Measurements from ENCODE around the gene FGF16. TPM values are rescaled to one million over a fixed set of nuclear protein-coding genes. Genes with fewer than 3 reads are reported as not detected.
A peak's percentile ranks its signal among the peaks of the same experiment; 100 is the strongest.

Gene FGF16
- total and polyA plus RNA-seq, 2 of the 8 experiments (the other 6 are each of a cell fraction or from before 2014, with no cell fraction given), result 0.50 to 1.4 TPM

- no peak overlapping the region for H4K5ac ChIP-seq (ENCODE audit: insufficient read length, low read depth, low read length)
- H3K4me1 ChIP-seq (replicated peaks in 1 of 4; ENCODE audit: control insufficient read depth in 3 of 4, insufficient read depth in 4 of 4, low read length in 3 of 4), result no peaks in the 10 kb centered on the region
- no peak overlapping the region for H3K56ac ChIP-seq (replicated peaks; ENCODE audit: insufficient read length, low read depth, low read length)
- H3K79me1 ChIP-seq (ENCODE audit: low read depth, low read length), result no peaks in the 10 kb centered on the region
- 13% methylated on average over 1 of the region's 1 CpG; no CpG with 5 or more reads in 1 of the 2 experiments for WGBS, 2 experiments (ENCODE audit: extremely low coverage in 1 of 2, insufficient coverage in 1 of 2, insufficient read length in 1 of 2, insufficient replicate concordance in 2 of 2, low coverage in 1 of 2, low lambda C conversion rate in 2 of 2, missing lambda C conversion rate in 1 of 2)
- H3K9ac ChIP-seq (replicated peaks in 1 of 4; ENCODE audit: extremely low read depth in 1 of 4, low read depth in 3 of 4, low read length in 3 of 4), result no peak overlapping the region
- H3K79me2 ChIP-seq (ENCODE audit: control insufficient read depth in 1 of 2, insufficient read depth in 2 of 2, low read length in 2 of 2), result no peaks in the 10 kb centered on the region
- TF ChIP-seq EZH2 (IDR thresholded peaks at IDR 0.05; ENCODE audit: low read depth, low read length, severe bottlenecking) (no peak), PHF8 (conservative IDR thresholded peaks at IDR 0.05; ENCODE audit: low read depth, low read length) (no peak), KDM4A (IDR thresholded peaks at IDR 0.05; ENCODE audit: low read depth, low read length, severe bottlenecking) (no peak), SP2 (IDR thresholded peaks at IDR 0.05; ENCODE audit: low read length) (no peak), RBBP5 (IDR thresholded peaks at IDR 0.05; ENCODE audit: borderline replicate concordance, low read depth, low read length) (no peak), CTCF (IDR thresholded peaks at IDR 0.05; ENCODE audit: control extremely low read depth in 1 of 3, insufficient read depth in 1 of 3, low read depth in 1 of 3, low read length in 3 of 3) (peak in 2 of 3 experiments; percentile 34 to 48; a peak in 3 of 4 replicates), EP300 (IDR thresholded peaks at IDR 0.05; ENCODE audit: borderline replicate concordance in 1 of 2, low read depth in 2 of 2, low read length in 2 of 2) (no peak), RAD21 (IDR thresholded peaks at IDR 0.05 in 1 of 2, conservative IDR thresholded peaks at IDR 0.05 in 1 of 2; ENCODE audit: low read depth in 2 of 2, low read length in 2 of 2) (peak; percentile 73 to 78)
- no peaks in the 10 kb centered on the region for H3K9me3 ChIP-seq (ENCODE audit: insufficient read depth in 2 of 2, low read depth in 1 of 2, low read length in 1 of 2)
- no peak overlapping the region for H3K27ac ChIP-seq (ENCODE audit: low read depth, low read length)
- POLR2A ChIA-PET (ENCODE audit: partially characterized antibody), result no interaction called here
- no peak overlapping the region for H3K4me2 ChIP-seq (ENCODE audit: insufficient read depth in 1 of 2, low read depth in 2 of 2, low read length in 2 of 2)
- H2AK5ac ChIP-seq (ENCODE audit: low read depth, low read length), result no peak overlapping the region
- H4K20me1 ChIP-seq (replicated peaks in 1 of 2; ENCODE audit: control insufficient read depth in 1 of 2, insufficient read depth in 2 of 2, low read length in 2 of 2), result no peaks in the 10 kb centered on the region
- no peak overlapping the region for H3K18ac ChIP-seq (ENCODE audit: extremely low read depth, low read length)
- DNase-seq (ENCODE audit: low read depth in 1 of 2, low spot score in 2 of 2), result no peak
- CTCF ChIA-PET (ENCODE audit: partially characterized antibody), result interaction anchor here (0.7 to 1.7 kb wide), 7 partner anchors 8 to 601 kb away, joined by 3 to 6 read pairs (median 3); no protein-coding TSS in a partner anchor
- H3K23ac ChIP-seq (ENCODE audit: insufficient read length), result no peak overlapping the region
- no peak overlapping the region for H4K8ac ChIP-seq (ENCODE audit: extremely low read depth, insufficient read depth, low read length)
- no peaks in the 10 kb centered on the region for H3K27me3 ChIP-seq (replicated peaks in 1 of 4; ENCODE audit: control insufficient read depth in 3 of 4, extremely low read depth in 1 of 4, insufficient read depth in 3 of 4, low read length in 3 of 4)
- no peak overlapping the region for H4K91ac ChIP-seq (replicated peaks; ENCODE audit: insufficient read length, low read length)
- H2BK12ac ChIP-seq (ENCODE audit: low read depth, low read length), result no peak overlapping the region
- no peak overlapping the region for H2BK120ac ChIP-seq (replicated peaks; ENCODE audit: low read depth, low read length)
- no peak overlapping the region for H2AFZ ChIP-seq (ENCODE audit: low read length)
- no peak overlapping the region for H2BK15ac ChIP-seq (ENCODE audit: low read length)
- no peak overlapping the region for H3K14ac ChIP-seq (ENCODE audit: insufficient read length)
- H3K4me3 ChIP-seq (ENCODE audit: extremely low read depth in 1 of 4, insufficient read depth in 2 of 4, low read depth in 3 of 4, low read length in 4 of 4), result no peak overlapping the region
- no peak overlapping the region for H2BK5ac ChIP-seq (ENCODE audit: low read depth, low read length)
- H3K36me3 ChIP-seq (ENCODE audit: control insufficient read depth in 2 of 4, insufficient read depth in 4 of 4, low read length in 3 of 4), result no peaks in the 10 kb centered on the region
- no peak overlapping the region for H3K4ac ChIP-seq (replicated peaks; ENCODE audit: insufficient read length, low read depth, low read length)
- no peaks in the 10 kb centered on the region for H3K23me2 ChIP-seq (ENCODE audit: low read depth, low read length)
- H2BK20ac ChIP-seq (ENCODE audit: low read length), result no peak overlapping the region
- FAIRE-seq, result peak; percentile 80
Measured at GRCh38 chrX:77415161-77415560, 32.0 kb upstream of the FGF16 start.
